Spleen (tissue), 11 donors: ENCODE results near the gene SNX8. TPM values are rescaled to one million over a fixed set of nuclear protein-coding genes. Genes with fewer than 3 reads are reported as not detected.

Experiments used
- DNase-seq: peaks from one replicate; pipeline ENCODE4 v3.0.0-alpha.2; 2020
- H3K27ac ChIP-seq, 8 donors: fragments of 200-600 bp; sonication (generic) in 7 of 8; 1 replicate in 4 of 8; 2 replicates in 4 of 8; pipeline versions ENCODE4 v1.5.0 to v1.8.0; 2016 to 2021; ENCODE audit warnings: inconsistent platforms in 4 of 8, mild to moderate bottlenecking in 4 of 8, moderate library complexity in 1 of 8
- H3K27me3 ChIP-seq, 7 donors: fragments of 200-600 bp; sonication (generic) in 6 of 7; replicated peaks in 1 of 7; 1 replicate in 4 of 7; 2 replicates in 3 of 7; pipeline versions ENCODE4 v1.5.0 to v1.8.0; 2016 to 2021; ENCODE audit warnings: inconsistent platforms in 3 of 7, mild to moderate bottlenecking in 1 of 7
- H3K36me3 ChIP-seq, 6 donors: fragments of 200-600 bp; sonication (generic) in 5 of 6; 1 replicate in 4 of 6; 2 replicates in 2 of 6; pipeline versions ENCODE4 v1.5.0 to v1.8.0; 2016 to 2021; ENCODE audit warnings: inconsistent platforms in 2 of 6
- H3K4me1 ChIP-seq, 6 donors: fragments of 200-600 bp; sonication (generic) in 5 of 6; 1 replicate in 3 of 6; 2 replicates in 3 of 6; pipeline versions ENCODE4 v1.5.0 to v1.8.0; 2016 to 2021; ENCODE audit warnings: inconsistent platforms in 3 of 6
- H3K4me3 ChIP-seq, 8 donors: fragments of 200-600 bp; sonication (generic) in 7 of 8; 1 replicate in 4 of 8; 2 replicates in 4 of 8; pipeline versions ENCODE4 v1.5.0 to v1.8.0; 2016 to 2021; ENCODE audit warnings: inconsistent platforms in 4 of 8, mild to moderate bottlenecking in 4 of 8, moderate library complexity in 2 of 8
- H3K9me3 ChIP-seq, 8 donors: fragments of 200-600 bp; sonication (generic) in 7 of 8; 1 replicate in 4 of 8; 2 replicates in 4 of 8; pipeline versions ENCODE4 v1.5.0 to v1.8.0; 2016 to 2021; ENCODE audit warnings: inconsistent platforms in 4 of 8
- POLR2A ChIP-seq, 3 donors: fragments of 450-650 bp; IDR thresholded peaks; one replicate each; pipeline ENCODE4 v1.5.1; 2017; ENCODE audit warnings: antibody characterized with exemption in 3 of 3, mild to moderate bottlenecking in 1 of 3
- POLR2AphosphoS5 ChIP-seq, 3 donors: sonication (generic); formaldehyde crosslinking; IDR thresholded peaks; one replicate each; pipeline ENCODE4 v1.5.1; 2017; ENCODE audit warnings: antibody characterized with exemption in 3 of 3
- WGBS, 5 donors: extraction: QIAGEN DNeasy Blood & Tissue Kit in 3 of 5; methylation state at CpG; one replicate each; pipeline versions ENCODE4 v1.1.5 to v1.1.7; 2013 to 2018; 5-methylcytosine and 5-hydroxymethylcytosine counted together
- intact Hi-C: fragments of 100-400 bp; cut with DNase I; formaldehyde crosslinking; loops from one replicate; pipeline ENCODE4 v1.15.0; 2023; ENCODE audit warnings: low total_unique reads
- polyA plus RNA-seq, 3 donors: library from polyadenylated mRNA; stranded (reverse); fragments of 200-250 nt; gene quantifications; one replicate each; pipeline ENCODE4 v1.2.1, GENCODE V29; 2013
- total RNA-seq, 7 donors: library from RNA; depleted of rRNA in 3 of 7; stranded (reverse); fragments of >200 nt in 3 of 7; fragmentation: NEBNext Ultra II Directional in 4 of 7; extraction: Animal tissue kit (Norgen Biotek cat#: 25700) in 4 of 7; gene quantifications; one replicate each; pipeline versions ENCODE4 v1.1.0 to v1.2.1, GENCODE V29; 2016 to 2021
- TF ChIP-seq, protein P1 (sequence below), 11 experiments: fragments of 200-600 bp in 7 of 11; fragments of 450-650 bp in 4 of 11; sonication (generic) in 4 of 11; IDR thresholded peaks in 8 of 11; conservative IDR thresholded peaks in 3 of 11; 1 replicate in 7 of 11; 2 replicates in 4 of 11; pipeline versions ENCODE4 v1.4.0 to v1.8.0; 2016 to 2021; ENCODE audit warnings: antibody characterized with exemption in 11 of 11, inconsistent platforms in 4 of 11, mild to moderate bottlenecking in 1 of 11
- donor health status: healthy with polysubstance abuse.
- donor health status: DM: no; HTN: no; CAD: no; lungs with moderate emphysema.
- donor health status: DM: no; HTN: no; CAD: no.
- donor health status: Bipolar disorder and iron deficiency.
- donor health status: healthy.
- donor health status: DM: no; HTN: no; CAD: no.
- donor health status: DM: yes; HTN: yes; CAD: no.

SNX8 gene
- total and polyA plus RNA-seq, 10 donors, result 48.8 to 196 (median 86.8) TPM

DNA sequence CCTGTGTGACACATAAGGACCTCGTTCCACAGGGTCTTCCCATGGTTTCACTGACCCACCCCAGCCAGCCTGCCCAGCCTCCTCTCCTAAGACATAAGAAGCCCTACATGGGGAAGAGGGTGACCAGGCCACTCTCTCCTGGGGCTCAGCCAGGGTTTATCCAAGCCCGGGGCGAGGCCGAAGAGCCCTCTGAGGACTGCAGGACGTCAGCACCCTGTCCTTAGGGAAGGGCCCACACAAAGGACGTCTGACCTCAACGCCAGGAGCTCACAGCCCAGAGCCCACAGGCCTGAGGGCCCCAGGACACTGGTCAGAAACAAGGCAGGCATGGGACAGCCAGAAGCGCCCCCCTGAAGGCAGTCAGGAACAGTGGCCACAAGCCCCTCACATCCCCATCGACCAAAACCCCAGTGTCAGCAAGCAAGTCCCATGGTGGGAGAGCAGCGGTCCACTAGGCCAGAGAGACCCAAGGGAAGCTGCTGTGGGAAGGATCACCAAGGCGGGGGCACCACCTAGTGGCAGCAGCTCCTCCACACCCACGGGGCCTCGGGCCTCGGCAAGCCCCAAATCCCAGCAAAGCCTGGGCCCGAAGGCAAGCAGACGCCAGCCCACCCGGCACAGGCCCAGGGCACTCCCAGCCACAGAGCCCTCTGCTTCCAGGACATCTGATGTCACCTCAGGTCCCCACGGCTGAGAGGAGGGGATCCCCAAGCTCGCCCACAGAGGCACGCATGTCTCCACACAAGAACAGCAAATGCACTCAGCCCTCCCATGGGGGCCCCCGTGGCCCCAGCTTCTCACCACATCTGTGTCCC is 104.9 kb downstream of the SNX8 start:
- peak; percentile 87 for DNase-seq
- H3K36me3 ChIP-seq, result peaks cover 0 to 89% (median 54%) of the 10 kb centered on the region in 6 donors
- WGBS, 5 donors, result 58 to 71% (median 67%) methylated on average over 13 to 21 of the region's 21 CpGs

DNA sequence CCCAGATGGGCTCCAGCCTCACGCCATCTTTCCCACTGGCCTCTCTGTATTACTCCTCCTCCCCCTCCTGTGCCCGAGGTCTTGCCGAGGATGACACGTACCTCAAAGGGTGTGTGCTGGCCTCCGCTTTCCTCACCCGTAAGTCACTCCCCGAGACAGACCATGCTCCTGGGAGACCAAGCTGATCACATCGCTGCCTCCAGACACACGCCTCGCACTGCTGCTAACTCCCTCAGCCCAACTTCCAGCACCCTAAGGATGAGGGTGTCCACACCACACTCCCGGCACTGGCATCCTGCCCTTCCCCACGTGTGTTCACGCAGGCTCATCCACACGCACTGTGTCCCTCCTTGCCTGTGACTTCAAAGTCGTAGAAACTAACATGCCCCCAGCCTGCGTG is 105.5 kb downstream of the SNX8 start:
- H3K36me3 ChIP-seq, result peaks cover 0 to 86% (median 48%) of the 10 kb centered on the region in 6 donors
- no peak overlapping the region for H3K4me3 ChIP-seq
- H3K9me3 ChIP-seq, result no peaks in the 10 kb centered on the region
- H3K4me1 ChIP-seq, result peaks cover 0 to 22% (median 6%) of the 10 kb centered on the region in 6 donors
- no peak for TF ChIP-seq POLR2AphosphoS5 (IDR thresholded peaks at IDR 0.05)
- no peak for TF ChIP-seq POLR2A (IDR thresholded peaks at IDR 0.05)
- TF ChIP-seq, protein P1, sequence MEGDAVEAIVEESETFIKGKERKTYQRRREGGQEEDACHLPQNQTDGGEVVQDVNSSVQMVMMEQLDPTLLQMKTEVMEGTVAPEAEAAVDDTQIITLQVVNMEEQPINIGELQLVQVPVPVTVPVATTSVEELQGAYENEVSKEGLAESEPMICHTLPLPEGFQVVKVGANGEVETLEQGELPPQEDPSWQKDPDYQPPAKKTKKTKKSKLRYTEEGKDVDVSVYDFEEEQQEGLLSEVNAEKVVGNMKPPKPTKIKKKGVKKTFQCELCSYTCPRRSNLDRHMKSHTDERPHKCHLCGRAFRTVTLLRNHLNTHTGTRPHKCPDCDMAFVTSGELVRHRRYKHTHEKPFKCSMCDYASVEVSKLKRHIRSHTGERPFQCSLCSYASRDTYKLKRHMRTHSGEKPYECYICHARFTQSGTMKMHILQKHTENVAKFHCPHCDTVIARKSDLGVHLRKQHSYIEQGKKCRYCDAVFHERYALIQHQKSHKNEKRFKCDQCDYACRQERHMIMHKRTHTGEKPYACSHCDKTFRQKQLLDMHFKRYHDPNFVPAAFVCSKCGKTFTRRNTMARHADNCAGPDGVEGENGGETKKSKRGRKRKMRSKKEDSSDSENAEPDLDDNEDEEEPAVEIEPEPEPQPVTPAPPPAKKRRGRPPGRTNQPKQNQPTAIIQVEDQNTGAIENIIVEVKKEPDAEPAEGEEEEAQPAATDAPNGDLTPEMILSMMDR (IDR thresholded peaks at IDR 0.05 in 8 of 11, conservative IDR thresholded peaks at IDR 0.05 in 3 of 11), result no peak
- H3K27me3 ChIP-seq, result no peaks in the 10 kb centered on the region
- no peak overlapping the region for H3K27ac ChIP-seq
- intact Hi-C loops, result loop anchor here (10.0 kb wide), 1 partner anchor 634 kb away; the partner anchor contains the start of gene PSMG3
- WGBS, 5 donors, result 93 to 99% (median 96%) methylated on average over 15 to 16 of the region's 16 CpGs
- DNase-seq, result peak; percentile 46

More for the DNA sequence above, 104.9 kb downstream of the SNX8 start:
- intact Hi-C loops, result loop anchor here (10.0 kb wide), 1 partner anchor 635 kb away; the partner anchor contains the start of gene PSMG3
- peak in 2 of 3 donors; percentile 39 to 48 for TF ChIP-seq POLR2AphosphoS5 (IDR thresholded peaks at IDR 0.05)
- TF ChIP-seq, protein P1 (IDR thresholded peaks at IDR 0.05 in 8 of 11, conservative IDR thresholded peaks at IDR 0.05 in 3 of 11), result peak; percentile 47 to 88 (median 76)
- TF ChIP-seq POLR2A (IDR thresholded peaks at IDR 0.05), result no peak
- Histone ChIP-seq H3K9me3 (no peaks in the 10 kb centered on the region), H3K27me3 (no peaks in the 10 kb centered on the region), H3K27ac (no peak overlapping the region), H3K4me3 (no peak overlapping the region), H3K4me1 (peaks cover 0 to 16% (median under 1%) of the 10 kb centered on the region in 6 donors)

DNA sequence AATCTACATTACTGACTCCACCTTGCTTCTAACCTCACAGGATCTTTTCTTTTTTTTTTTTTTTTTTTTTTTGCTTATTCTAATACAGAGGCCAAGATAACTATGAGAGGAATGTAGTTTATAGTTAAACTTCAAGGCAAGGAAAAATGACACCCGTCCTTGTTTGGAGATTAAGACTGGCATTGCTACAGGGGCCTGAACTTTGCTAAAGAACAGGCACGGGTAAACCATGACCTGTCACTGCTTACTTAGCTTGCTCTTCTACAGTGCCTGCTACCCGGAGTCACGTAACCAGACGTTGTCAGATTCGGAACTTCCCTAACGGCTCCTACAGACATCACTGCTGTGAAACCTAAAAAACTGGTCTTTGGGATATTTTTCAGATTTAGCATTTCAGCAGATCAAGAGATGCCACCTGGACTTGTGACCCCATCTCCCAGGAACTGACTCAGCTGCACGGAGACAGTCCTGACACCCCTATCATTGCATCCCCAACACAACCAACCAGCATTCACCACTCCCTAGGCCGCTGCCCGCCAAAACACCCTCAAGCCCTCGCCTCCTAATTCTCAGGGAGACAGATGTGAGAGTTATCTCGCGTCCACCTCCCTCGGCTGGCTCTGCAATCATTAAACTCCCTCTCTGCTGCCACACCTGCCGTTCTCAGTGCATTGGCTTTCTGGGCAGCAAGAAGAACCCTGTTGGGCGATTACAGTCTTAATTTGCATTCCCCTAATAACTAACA is 109.0 kb downstream of the SNX8 start:
- 92 to 96% (median 94%) methylated on average over 16 of the region's 16 CpGs for WGBS, 5 donors
- peaks cover 0 to 74% (median 23%) of the 10 kb centered on the region in 6 donors for H3K36me3 ChIP-seq
- H3K9me3 ChIP-seq, result no peaks in the 10 kb centered on the region
- no peaks in the 10 kb centered on the region for H3K27me3 ChIP-seq
- peak; percentile 45 for DNase-seq
- H3K27ac ChIP-seq, result no peak overlapping the region
- H3K4me3 ChIP-seq, result no peak overlapping the region
- TF ChIP-seq POLR2AphosphoS5 (IDR thresholded peaks at IDR 0.05) (no peak), POLR2A (IDR thresholded peaks at IDR 0.05) (no peak)
- TF ChIP-seq, protein P1 (IDR thresholded peaks at IDR 0.05 in 8 of 11, conservative IDR thresholded peaks at IDR 0.05 in 3 of 11), result no peak
- intact Hi-C loops, result loop anchor here (10.0 kb wide), 1 partner anchor 630 kb away; the partner anchor contains the start of gene PSMG3
- peaks cover 0 to 31% (median 15%) of the 10 kb centered on the region in 6 donors for H3K4me1 ChIP-seq
